ENCODE data around the gene TRAK1. TPM values are rescaled to one million over a fixed set of nuclear protein-coding genes. Genes with fewer than 3 reads are reported as not detected.

Gene TRAK1
- total RNA-seq, 1 donor from 2014 or later: 50.7 TPM

DNA sequence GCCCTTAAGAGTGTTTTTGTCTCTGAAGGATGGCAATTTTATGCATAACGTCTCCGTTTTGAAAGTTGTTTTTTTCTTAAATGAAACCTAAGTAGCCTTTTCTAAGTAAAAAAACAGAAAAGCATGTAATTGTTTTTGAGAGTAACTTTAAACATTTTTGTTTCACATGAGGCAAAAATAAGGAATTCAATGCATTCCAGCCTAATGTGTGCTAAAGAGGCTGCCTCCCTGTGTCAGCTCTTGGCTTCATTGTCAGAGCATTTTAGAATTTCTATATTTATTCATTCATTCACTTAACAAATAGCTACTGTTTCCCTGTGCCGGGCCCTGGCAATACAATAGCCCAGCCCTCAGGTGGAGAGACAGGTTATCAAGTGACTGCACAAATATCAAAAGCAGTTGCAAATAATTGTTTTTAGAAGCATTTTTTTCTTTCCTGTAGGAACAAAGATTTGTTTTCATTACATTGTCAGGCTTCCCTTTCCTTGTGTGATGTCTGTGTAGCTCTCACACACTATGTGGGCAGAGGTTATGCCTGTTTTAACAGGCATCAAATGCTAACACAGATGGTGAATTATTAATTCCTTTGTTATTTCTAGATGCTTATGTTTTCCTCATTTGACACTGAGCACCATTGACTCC, 93.0 kb downstream of the TRAK1 start:
- Mint-ChIP-seq H3K27ac (peak overlapping the region; percentile 75), H3K4me3 (no peak overlapping the region), H3K27me3 (ENCODE audit: low read depth) (no peaks in the 10 kb centered on the region), H3K9me3 (no peaks in the 10 kb centered on the region), H3K36me3 (peaks cover 19% of the 10 kb centered on the region), H3K4me1 (peaks cover 26% of the 10 kb centered on the region)
- DNase-seq (ENCODE audit: low spot score in 2 of 2, unreplicated experiment in 2 of 2): no peak
- TF ChIP-seq, protein P1, sequence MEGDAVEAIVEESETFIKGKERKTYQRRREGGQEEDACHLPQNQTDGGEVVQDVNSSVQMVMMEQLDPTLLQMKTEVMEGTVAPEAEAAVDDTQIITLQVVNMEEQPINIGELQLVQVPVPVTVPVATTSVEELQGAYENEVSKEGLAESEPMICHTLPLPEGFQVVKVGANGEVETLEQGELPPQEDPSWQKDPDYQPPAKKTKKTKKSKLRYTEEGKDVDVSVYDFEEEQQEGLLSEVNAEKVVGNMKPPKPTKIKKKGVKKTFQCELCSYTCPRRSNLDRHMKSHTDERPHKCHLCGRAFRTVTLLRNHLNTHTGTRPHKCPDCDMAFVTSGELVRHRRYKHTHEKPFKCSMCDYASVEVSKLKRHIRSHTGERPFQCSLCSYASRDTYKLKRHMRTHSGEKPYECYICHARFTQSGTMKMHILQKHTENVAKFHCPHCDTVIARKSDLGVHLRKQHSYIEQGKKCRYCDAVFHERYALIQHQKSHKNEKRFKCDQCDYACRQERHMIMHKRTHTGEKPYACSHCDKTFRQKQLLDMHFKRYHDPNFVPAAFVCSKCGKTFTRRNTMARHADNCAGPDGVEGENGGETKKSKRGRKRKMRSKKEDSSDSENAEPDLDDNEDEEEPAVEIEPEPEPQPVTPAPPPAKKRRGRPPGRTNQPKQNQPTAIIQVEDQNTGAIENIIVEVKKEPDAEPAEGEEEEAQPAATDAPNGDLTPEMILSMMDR (IDR thresholded peaks at IDR 0.05; ENCODE audit: unreplicated experiment): no peak

DNA sequence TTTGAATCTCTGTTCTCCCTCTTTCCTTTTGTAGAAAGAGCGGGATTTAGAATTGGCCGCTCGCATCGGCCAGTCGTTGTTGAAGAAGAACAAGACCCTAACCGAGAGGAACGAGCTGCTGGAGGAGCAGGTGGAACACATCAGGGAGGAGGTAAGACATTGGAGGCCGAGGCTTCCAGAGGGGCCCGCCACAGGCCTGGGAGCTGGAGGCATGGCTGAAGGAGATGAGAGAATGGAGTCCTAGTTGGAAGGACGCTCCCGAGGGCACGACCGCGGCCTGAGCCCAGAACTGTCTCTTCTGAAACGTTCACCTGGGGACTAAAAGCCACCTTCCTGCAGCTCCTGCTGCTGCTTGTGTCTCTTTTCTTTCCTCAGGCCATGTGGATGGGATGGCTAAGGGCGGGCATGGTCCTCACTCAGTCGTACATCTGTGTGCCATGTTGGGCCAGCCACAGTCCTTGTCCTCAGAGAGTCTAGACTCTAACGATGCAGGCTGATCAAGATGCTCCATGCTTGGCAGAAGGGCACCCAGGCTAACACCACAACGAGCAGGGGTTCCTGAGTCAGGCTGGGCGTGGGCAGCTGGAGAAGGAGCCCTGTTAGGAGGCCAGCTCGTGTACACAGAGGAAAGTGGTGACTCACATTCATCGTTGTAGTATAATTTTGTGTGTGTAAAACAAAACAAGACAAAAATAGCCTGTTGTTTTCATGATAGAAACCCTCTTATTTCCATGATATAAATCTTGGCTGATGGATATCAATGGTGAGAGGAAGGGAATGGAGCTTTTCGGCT, 93.7 kb downstream of the TRAK1 start:
- H3K36me3 Mint-ChIP-seq: peaks cover 19% of the 10 kb centered on the region
- H3K4me1 Mint-ChIP-seq: peaks cover 18% of the 10 kb centered on the region
- peak overlapping the region; percentile 31 for H3K27ac Mint-ChIP-seq
- no peaks in the 10 kb centered on the region for H3K27me3 Mint-ChIP-seq (ENCODE audit: low read depth)
- no peaks in the 10 kb centered on the region for H3K9me3 Mint-ChIP-seq
- DNase-seq (ENCODE audit: low spot score in 2 of 2, unreplicated experiment in 2 of 2): no peak
- TF ChIP-seq, protein P1 (IDR thresholded peaks at IDR 0.05; ENCODE audit: unreplicated experiment): no peak
- H3K4me3 Mint-ChIP-seq: no peak overlapping the region

DNA sequence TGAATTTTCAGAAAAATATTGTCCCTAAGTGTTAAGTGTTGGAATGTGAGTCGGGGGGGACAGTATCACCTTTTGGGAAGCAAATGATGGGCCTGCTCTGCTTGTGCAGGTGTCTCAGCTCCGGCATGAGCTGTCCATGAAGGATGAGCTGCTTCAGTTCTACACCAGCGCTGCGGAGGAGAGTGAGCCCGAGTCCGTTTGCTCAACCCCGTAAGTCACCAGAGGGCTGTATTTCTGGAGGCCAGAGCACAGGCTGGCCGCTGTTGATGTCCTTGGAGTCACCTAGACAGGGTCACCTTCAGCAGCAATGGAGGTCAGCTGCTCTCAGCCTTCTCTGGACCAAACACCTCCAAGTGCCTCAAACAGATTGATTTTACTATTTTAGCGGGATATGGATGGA, 96.8 kb downstream of the TRAK1 start:
- no peaks in the 10 kb centered on the region for H3K27me3 Mint-ChIP-seq (ENCODE audit: low read depth)
- TF ChIP-seq, protein P1 (IDR thresholded peaks at IDR 0.05; ENCODE audit: unreplicated experiment): no peak
- no peak for DNase-seq (ENCODE audit: low spot score in 2 of 2, unreplicated experiment in 2 of 2)
- H3K4me3 Mint-ChIP-seq: no peak overlapping the region
- H3K9me3 Mint-ChIP-seq: no peaks in the 10 kb centered on the region
- no peak overlapping the region for H3K27ac Mint-ChIP-seq
- peaks cover 20% of the 10 kb centered on the region for H3K4me1 Mint-ChIP-seq
- H3K36me3 Mint-ChIP-seq: peaks cover 19% of the 10 kb centered on the region

GRCh38 chr3:42188376-42188775, 97.2 kb downstream of the TRAK1 start:
- TF ChIP-seq, protein P1 (IDR thresholded peaks at IDR 0.05; ENCODE audit: unreplicated experiment): no peak
- Mint-ChIP-seq H3K27ac (no peak overlapping the region), H3K36me3 (peaks cover 19% of the 10 kb centered on the region), H3K9me3 (no peaks in the 10 kb centered on the region), H3K27me3 (ENCODE audit: low read depth) (no peaks in the 10 kb centered on the region), H3K4me3 (no peak overlapping the region), H3K4me1 (peaks cover 20% of the 10 kb centered on the region)
- no peak for DNase-seq (ENCODE audit: low spot score in 2 of 2, unreplicated experiment in 2 of 2)

DNA sequence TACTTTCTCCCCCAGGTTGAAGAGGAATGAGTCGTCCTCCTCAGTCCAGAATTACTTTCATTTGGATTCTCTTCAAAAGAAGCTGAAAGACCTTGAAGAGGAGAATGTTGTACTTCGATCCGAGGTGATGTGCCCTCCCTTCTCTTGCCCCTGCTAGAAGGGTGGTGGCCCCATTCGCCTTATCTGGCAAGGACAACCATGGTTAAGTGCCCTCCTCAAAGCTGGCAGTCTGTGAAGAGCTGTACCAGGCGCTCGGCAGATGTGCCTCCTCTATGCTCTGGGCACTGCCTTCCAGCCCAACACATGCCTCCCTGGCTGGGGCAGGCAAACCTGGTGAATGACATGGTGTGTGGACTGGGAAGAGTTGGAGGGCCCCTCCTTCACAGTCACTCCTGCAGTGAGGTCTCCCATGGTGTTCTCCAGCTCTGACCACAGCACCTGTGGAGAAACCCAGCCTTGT, 97.9 kb downstream of the TRAK1 start:
- no peaks in the 10 kb centered on the region for H3K9me3 Mint-ChIP-seq
- peaks cover 14% of the 10 kb centered on the region for H3K4me1 Mint-ChIP-seq
- H3K4me3 Mint-ChIP-seq: no peak overlapping the region
- peaks cover 19% of the 10 kb centered on the region for H3K36me3 Mint-ChIP-seq
- DNase-seq (ENCODE audit: low spot score in 2 of 2, unreplicated experiment in 2 of 2): no peak
- no peak overlapping the region for H3K27ac Mint-ChIP-seq
- H3K27me3 Mint-ChIP-seq (ENCODE audit: low read depth): no peaks in the 10 kb centered on the region
- TF ChIP-seq, protein P1 (IDR thresholded peaks at IDR 0.05; ENCODE audit: unreplicated experiment): no peak

Measured in mesothelial cell of epicardium (in vitro differentiated cells).